GM23338 (cell line): ENCODE measurements around the gene CCR5.

Source experiments
- CREB1 ChIP-seq: fragments of 250-450 bp; sonication (Bioruptor Pico); IDR thresholded peaks from 2 replicates; pipeline ENCODE4 v1.5.0; 2020; ENCODE audit warnings: low read depth, mild to moderate bottlenecking, moderate library complexity
- CTCF ChIP-seq, 2 experiments: fragments of 200-600 bp in 1 of 2; sonication (generic) in 1 of 2; conservative IDR thresholded peaks; 2 replicates each; pipeline versions ENCODE4 v1.5.1 to v1.6.1; 2016 to 2017; ENCODE audit warnings: antibody characterized with exemption in 2 of 2, low read depth in 2 of 2, mild to moderate bottlenecking in 2 of 2, moderate library complexity in 1 of 2
- ETS1 ChIP-seq: IDR thresholded peaks from 2 replicates; pipeline ENCODE4 v1.6.1; 2016; ENCODE audit warnings: antibody characterized with exemption
- EZH2 ChIP-seq: fragments of 200-600 bp; sonication (generic); IDR thresholded peaks from one replicate; pipeline ENCODE4 v1.8.0; 2017; ENCODE audit warnings: antibody characterized with exemption, mild to moderate bottlenecking, low read depth; ENCODE audit not compliant: unreplicated experiment
- EZH2phosphoT487 ChIP-seq: fragments of 200-600 bp; sonication (generic); IDR thresholded peaks from one replicate; pipeline ENCODE4 v1.8.1; 2018; ENCODE audit warnings: antibody characterized with exemption; ENCODE audit not compliant: unreplicated experiment
- JUNB ChIP-seq: IDR thresholded peaks from one replicate; pipeline ENCODE4 v1.6.1; 2016; ENCODE audit warnings: antibody characterized with exemption; ENCODE audit not compliant: unreplicated experiment
- NANOG ChIP-seq: IDR thresholded peaks from 2 replicates; pipeline ENCODE4 v1.6.1; 2016; ENCODE audit warnings: antibody characterized with exemption, borderline replicate concordance
- POLR2AphosphoS5 ChIP-seq: IDR thresholded peaks from 2 replicates; pipeline ENCODE4 v1.6.1; 2016; ENCODE audit warnings: antibody characterized with exemption, low read depth
- STAT1 ChIP-seq: IDR thresholded peaks from one replicate; pipeline ENCODE4 v1.6.1; 2016; ENCODE audit warnings: antibody characterized with exemption; ENCODE audit not compliant: unreplicated experiment
- ZNF114 ChIP-seq: fragments of 250-450 bp; sonication (Bioruptor Pico); IDR thresholded peaks from 2 replicates; pipeline ENCODE4 v1.5.0; 2020; ENCODE audit warnings: mild to moderate bottlenecking, moderate library complexity
- ZNF331 ChIP-seq: fragments of 250-450 bp; sonication (Bioruptor Pico); IDR thresholded peaks from 2 replicates; pipeline ENCODE4 v1.5.0; 2020; ENCODE audit warnings: low read depth, mild to moderate bottlenecking, moderate library complexity
- TF ChIP-seq, protein P1 (sequence below): IDR thresholded peaks from one replicate; pipeline ENCODE4 v1.6.1; 2018; ENCODE audit warnings: antibody characterized with exemption; ENCODE audit not compliant: unreplicated experiment

DNA sequence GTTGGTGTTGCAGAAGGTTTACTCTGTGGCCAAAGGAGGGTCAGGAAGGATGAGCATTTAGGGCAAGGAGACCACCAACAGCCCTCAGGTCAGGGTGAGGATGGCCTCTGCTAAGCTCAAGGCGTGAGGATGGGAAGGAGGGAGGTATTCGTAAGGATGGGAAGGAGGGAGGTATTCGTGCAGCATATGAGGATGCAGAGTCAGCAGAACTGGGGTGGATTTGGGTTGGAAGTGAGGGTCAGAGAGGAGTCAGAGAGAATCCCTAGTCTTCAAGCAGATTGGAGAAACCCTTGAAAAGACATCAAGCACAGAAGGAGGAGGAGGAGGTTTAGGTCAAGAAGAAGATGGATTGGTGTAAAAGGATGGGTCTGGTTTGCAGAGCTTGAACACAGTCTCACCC is 4.0 kb downstream of the CCR5 start:
- TF ChIP-seq CTCF (conservative IDR thresholded peaks at IDR 0.05; ENCODE audit: low read depth in 2 of 2) (no peak), JUNB (no peak), EZH2phosphoT487 (no peak), POLR2AphosphoS5 (no peak), NANOG (no peak), EZH2 (no peak), CREB1 (no peak), ZNF114 (no peak), STAT1 (no peak), ETS1 (no peak), ZNF331 (CRISPR knock-in tag) (no peak)
- TF ChIP-seq, protein P1, sequence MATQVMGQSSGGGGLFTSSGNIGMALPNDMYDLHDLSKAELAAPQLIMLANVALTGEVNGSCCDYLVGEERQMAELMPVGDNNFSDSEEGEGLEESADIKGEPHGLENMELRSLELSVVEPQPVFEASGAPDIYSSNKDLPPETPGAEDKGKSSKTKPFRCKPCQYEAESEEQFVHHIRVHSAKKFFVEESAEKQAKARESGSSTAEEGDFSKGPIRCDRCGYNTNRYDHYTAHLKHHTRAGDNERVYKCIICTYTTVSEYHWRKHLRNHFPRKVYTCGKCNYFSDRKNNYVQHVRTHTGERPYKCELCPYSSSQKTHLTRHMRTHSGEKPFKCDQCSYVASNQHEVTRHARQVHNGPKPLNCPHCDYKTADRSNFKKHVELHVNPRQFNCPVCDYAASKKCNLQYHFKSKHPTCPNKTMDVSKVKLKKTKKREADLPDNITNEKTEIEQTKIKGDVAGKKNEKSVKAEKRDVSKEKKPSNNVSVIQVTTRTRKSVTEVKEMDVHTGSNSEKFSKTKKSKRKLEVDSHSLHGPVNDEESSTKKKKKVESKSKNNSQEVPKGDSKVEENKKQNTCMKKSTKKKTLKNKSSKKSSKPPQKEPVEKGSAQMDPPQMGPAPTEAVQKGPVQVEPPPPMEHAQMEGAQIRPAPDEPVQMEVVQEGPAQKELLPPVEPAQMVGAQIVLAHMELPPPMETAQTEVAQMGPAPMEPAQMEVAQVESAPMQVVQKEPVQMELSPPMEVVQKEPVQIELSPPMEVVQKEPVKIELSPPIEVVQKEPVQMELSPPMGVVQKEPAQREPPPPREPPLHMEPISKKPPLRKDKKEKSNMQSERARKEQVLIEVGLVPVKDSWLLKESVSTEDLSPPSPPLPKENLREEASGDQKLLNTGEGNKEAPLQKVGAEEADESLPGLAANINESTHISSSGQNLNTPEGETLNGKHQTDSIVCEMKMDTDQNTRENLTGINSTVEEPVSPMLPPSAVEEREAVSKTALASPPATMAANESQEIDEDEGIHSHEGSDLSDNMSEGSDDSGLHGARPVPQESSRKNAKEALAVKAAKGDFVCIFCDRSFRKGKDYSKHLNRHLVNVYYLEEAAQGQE, result no peak
